Heart right ventricle (tissue), 16 donors: ENCODE results near the gene LDHAL6B. TPM values are rescaled to one million over a fixed set of nuclear protein-coding genes. Genes with fewer than 3 reads are reported as not detected.

Experiments used
- ATAC-seq, 8 donors: fragments of 200-7000 bp; cut with Tn5 transposase; one replicate each; pipeline ENCODE4 v1.9.1; 2020; ENCODE audit warnings: mild to moderate bottlenecking in 8 of 8, moderate library complexity in 8 of 8, moderate number of reproducible peaks in 1 of 8
- DNase-seq, 2 donors: peaks; one replicate each; pipeline ENCODE4 v3.0.0-alpha.2; 2020
- H3K27ac ChIP-seq, 10 donors: fragments of 200-600 bp; sonication (generic) in 2 of 10; one replicate each; pipeline versions ENCODE4 v1.5.0 to v1.8.0; 2020 to 2022; ENCODE audit warnings: mild to moderate bottlenecking in 3 of 10
- H3K27me3 ChIP-seq, 7 donors: fragments of 200-600 bp; one replicate each; pipeline ENCODE4 v1.8.0; 2021 to 2022; ENCODE audit warnings: mild to moderate bottlenecking in 2 of 7
- H3K36me3 ChIP-seq, 9 donors: fragments of 200-600 bp; sonication (generic) in 1 of 9; one replicate each; pipeline versions ENCODE4 v1.5.0 to v1.8.0; 2020 to 2022; ENCODE audit warnings: mild to moderate bottlenecking in 2 of 9
- H3K4me1 ChIP-seq, 9 donors: fragments of 200-600 bp; sonication (generic) in 1 of 9; one replicate each; pipeline versions ENCODE4 v1.5.0 to v1.8.0; 2020 to 2022; ENCODE audit warnings: mild to moderate bottlenecking in 4 of 9
- H3K4me3 ChIP-seq, 10 donors: fragments of 200-600 bp; sonication (generic) in 2 of 10; one replicate each; pipeline versions ENCODE4 v1.5.0 to v1.8.0; 2020 to 2022; ENCODE audit warnings: mild to moderate bottlenecking in 7 of 10, moderate library complexity in 2 of 10
- H3K9me3 ChIP-seq, 11 donors: fragments of 200-600 bp in 10 of 11; sonication (generic) in 2 of 11; one replicate each; pipeline versions ENCODE4 v1.5.0 to v1.8.0; 2013 to 2022; ENCODE audit warnings: mild to moderate bottlenecking in 2 of 11, control low read depth in 1 of 11, moderate library complexity in 1 of 11
- CTCF ChIP-seq, 9 donors: fragments of 200-600 bp; sonication (generic) in 2 of 9; IDR thresholded peaks; one replicate each; pipeline versions ENCODE4 v1.5.0 to v1.8.0; 2021 to 2022; ENCODE audit warnings: antibody characterized with exemption in 9 of 9, mild to moderate bottlenecking in 5 of 9, moderate library complexity in 1 of 9
- whole genome bisulfite sequencing, 2 donors: extraction: QIAGEN DNeasy Blood & Tissue Kit; methylation state at CpG; one replicate each; pipeline ENCODE4 v1.1.7; 2013; ENCODE audit warnings: inconsistent platforms in 1 of 2; 5-methylcytosine and 5-hydroxymethylcytosine counted together
- intact Hi-C, 10 donors: fragments of 100-400 bp; cut with DNase I; formaldehyde crosslinking; loops; one replicate each; pipeline versions ENCODE4 v1.11.1 to v1.14.2; 2022
- polyA plus RNA-seq, 2 donors: library from polyadenylated mRNA; stranded (reverse); fragments of 200-250 nt; gene quantifications; one replicate each; pipeline ENCODE4 v1.2.3, GENCODE V29; 2013
- total RNA-seq, 10 donors: library from RNA; stranded (reverse); fragmentation: NEBNext Ultra II Directional in 3 of 10; extraction: Animal tissue kit (Norgen Biotek cat#: 25700) in 3 of 10; gene quantifications; one replicate each; pipeline versions ENCODE4 v1.2.1 to v1.2.4, GENCODE V29; 2021 to 2023
- donor health status: Arrhythmogenic right ventricular cardiomyopathy.
- donor health status: ischemic (EF 13 %, LVEDD 7.1; RV severe dilation, severe dysfunction).
- donor health status: healthy with polysubstance abuse.
- donor health status: DM: no; HTN: yes; CAD: no.
- donor health status: DM: no; HTN: no; CAD: no.
- donor health status: ischemic (EF 25% LVEDD 6.9; RV normal size, moderate dysfunction).
- donor health status: ischemic (EF 25% LVEDD 5.7; RV mildly dilated, moderate dysfunction).
- donor health status: healthy.
- donor health status: DM: yes; HTN: yes; CAD: no.
- donor health status: Ischemic cardiomyopathy.
- donor health status: ischemic (EF 35%, LVEDD 5.7; RV mildly dilated, moderate dysfunction).
- donor health status: nonischemic (EF 11% LVEDD 7.7; RV severe dilation, severe dysfunction).
- donor health status: DM: yes; HTN: yes; CAD: no.
- donor health status: PGD.
- donor health status: ischemic (EF 29% LVEDD 5.4; RV normal size, mild dysfunction).
- donor health status: nonischemic (EF 23%, LVEDD 6.1; RV moderate dilation, normal function).

LDHAL6B gene
- total and polyA plus RNA-seq, 12 donors: not detected

- intact Hi-C loops: no loop called here
- Histone ChIP-seq H3K4me1 (peaks cover 0 to 29% (median 10%) of the 10 kb centered on the region in 9 donors), H3K27ac (no peak overlapping the region), H3K27me3 (no peaks in the 10 kb centered on the region), H3K9me3 (no peaks in the 10 kb centered on the region), H3K4me3 (no peak overlapping the region), H3K36me3 (peaks cover 0 to 92% (median 7%) of the 10 kb centered on the region in 9 donors)
- 54 to 81% methylated on average over 3 of the region's 3 CpGs for WGBS, 2 donors
- no peak for TF ChIP-seq CTCF (IDR thresholded peaks at IDR 0.05)
- ATAC-seq: no peak
- DNase-seq: no peak
These were observed 12.1 kb downstream of the LDHAL6B start for GRCh38 chr15:59218710-59219109.

- intact Hi-C loops: loop anchor here in 2 of 10 donors (5.0 kb wide), 2 partner anchors 45 to 150 kb away; partner anchors contain the start of gene MYO1E (in 1 of the 2)
- 83 to 89% methylated on average over 5 of the region's 5 CpGs for WGBS, 2 donors
- peaks cover 3 to 48% (median 31%) of the 10 kb centered on the region in 9 donors for H3K4me1 ChIP-seq
- H3K27ac ChIP-seq: peak overlapping the region in 2 of 10 donors; percentile 8 to 10
- no peak overlapping the region for H3K4me3 ChIP-seq
- TF ChIP-seq CTCF (IDR thresholded peaks at IDR 0.05): no peak
- ATAC-seq: peak in 2 of 8 donors; percentile 42
- no peak for DNase-seq
- H3K27me3 ChIP-seq: no peaks in the 10 kb centered on the region
- H3K9me3 ChIP-seq: no peaks in the 10 kb centered on the region
- H3K36me3 ChIP-seq: peaks cover 0 to 83% (median 7%) of the 10 kb centered on the region in 9 donors
These were observed 15.2 kb downstream of the LDHAL6B start for GRCh38 chr15:59221511-59222505.

- Histone ChIP-seq H3K4me1 (peaks cover 3 to 52% (median 31%) of the 10 kb centered on the region in 9 donors), H3K9me3 (no peaks in the 10 kb centered on the region), H3K27me3 (no peaks in the 10 kb centered on the region), H3K36me3 (peaks cover 0 to 73% (median under 1%) of the 10 kb centered on the region in 9 donors), H3K4me3 (no peak overlapping the region), H3K27ac (no peak overlapping the region)
- 47 to 72% methylated on average over 11 of the region's 11 CpGs for WGBS, 2 donors
- DNase-seq: no peak
- peak in 1 of 8 donors; percentile 62 for ATAC-seq
- intact Hi-C loops: loop anchor here in 2 of 10 donors (5.0 kb wide), 2 partner anchors 46 to 149 kb away; partner anchors contain the start of gene MYO1E (in 1 of the 2)
- TF ChIP-seq CTCF (IDR thresholded peaks at IDR 0.05): no peak
These were observed 16.4 kb downstream of the LDHAL6B start for GRCh38 chr15:59222906-59223550.

GRCh38 chr15:59223736-59224135, 17.1 kb downstream of the LDHAL6B start:
- WGBS, 2 donors: 74 to 76% methylated on average over 3 of the region's 3 CpGs
- no peaks in the 10 kb centered on the region for H3K27me3 ChIP-seq
- DNase-seq: no peak
- H3K27ac ChIP-seq: peak overlapping the region in 1 of 10 donors; percentile 34
- H3K9me3 ChIP-seq: no peaks in the 10 kb centered on the region
- H3K4me3 ChIP-seq: no peak overlapping the region
- peaks cover 3 to 46% (median 31%) of the 10 kb centered on the region in 9 donors for H3K4me1 ChIP-seq
- intact Hi-C loops: loop anchor here in 2 of 10 donors (5.0 kb wide), 2 partner anchors 46 to 149 kb away; partner anchors contain the start of gene MYO1E (in 1 of the 2)
- peak in 3 of 8 donors; percentile 12 to 60 (median 49) for ATAC-seq
- no peak for TF ChIP-seq CTCF (IDR thresholded peaks at IDR 0.05)
- peaks cover 0 to 72% (median 0%) of the 10 kb centered on the region in 9 donors for H3K36me3 ChIP-seq
